Osteocyte (in vitro differentiated cells): Measurements from ENCODE around the gene HTT. TPM values are rescaled to one million over a fixed set of nuclear protein-coding genes. Genes with fewer than 3 reads are reported as not detected.

ENCODE experiments used
- DNase-seq: peaks from one replicate; pipeline ENCODE4 v3.0.0; 2021; ENCODE audit warnings: mixed read lengths; ENCODE audit not compliant: unreplicated experiment; ENCODE audit errors: extremely low spot score
- H3K27ac Mint-ChIP-seq: one replicate; pipeline ENCODE4 v1.8.0; 2021; ENCODE audit warnings: mild to moderate bottlenecking, mixed read lengths; ENCODE audit not compliant: unreplicated experiment
- H3K27me3 Mint-ChIP-seq: one replicate; pipeline ENCODE4 v1.8.0; 2021; ENCODE audit warnings: mixed read lengths; ENCODE audit not compliant: unreplicated experiment
- H3K36me3 Mint-ChIP-seq: one replicate; pipeline ENCODE4 v1.8.0; 2021; ENCODE audit warnings: mixed read lengths; ENCODE audit not compliant: unreplicated experiment
- H3K4me1 Mint-ChIP-seq: one replicate; pipeline ENCODE4 v1.8.0; 2021; ENCODE audit warnings: mixed read lengths; ENCODE audit not compliant: unreplicated experiment
- H3K4me3 Mint-ChIP-seq: one replicate; pipeline ENCODE4 v1.8.0; 2021; ENCODE audit warnings: mild to moderate bottlenecking, moderate library complexity, mixed read lengths; ENCODE audit not compliant: unreplicated experiment
- H3K9me3 Mint-ChIP-seq: one replicate; pipeline ENCODE4 v1.8.0; 2021; ENCODE audit warnings: mixed read lengths; ENCODE audit not compliant: unreplicated experiment
- CTCF ChIP-seq: fragments of 200-600 bp; sonication (generic); IDR thresholded peaks from 2 replicates; pipeline ENCODE4 v1.5.0; 2021; ENCODE audit warnings: antibody characterized with exemption, mild to moderate bottlenecking, moderate library complexity
- total RNA-seq: library from RNA; stranded (reverse); gene quantifications from 2 replicates; pipeline ENCODE4 v1.2.1, GENCODE V29; 2021

HTT gene
- total RNA-seq, 1 donor from 2014 or later: 51.3 TPM

- no peaks in the 10 kb centered on the region for H3K9me3 Mint-ChIP-seq
- TF ChIP-seq CTCF: no peak
- DNase-seq: no peak
- H3K27me3 Mint-ChIP-seq: no peaks in the 10 kb centered on the region
- no peaks in the 10 kb centered on the region for H3K4me1 Mint-ChIP-seq
- no peaks in the 10 kb centered on the region for H3K36me3 Mint-ChIP-seq
- no peak overlapping the region for H3K27ac Mint-ChIP-seq
- no peak overlapping the region for H3K4me3 Mint-ChIP-seq
Measured at GRCh38 chr4:3250438-3250955, 176.0 kb downstream of the HTT start.

DNA sequence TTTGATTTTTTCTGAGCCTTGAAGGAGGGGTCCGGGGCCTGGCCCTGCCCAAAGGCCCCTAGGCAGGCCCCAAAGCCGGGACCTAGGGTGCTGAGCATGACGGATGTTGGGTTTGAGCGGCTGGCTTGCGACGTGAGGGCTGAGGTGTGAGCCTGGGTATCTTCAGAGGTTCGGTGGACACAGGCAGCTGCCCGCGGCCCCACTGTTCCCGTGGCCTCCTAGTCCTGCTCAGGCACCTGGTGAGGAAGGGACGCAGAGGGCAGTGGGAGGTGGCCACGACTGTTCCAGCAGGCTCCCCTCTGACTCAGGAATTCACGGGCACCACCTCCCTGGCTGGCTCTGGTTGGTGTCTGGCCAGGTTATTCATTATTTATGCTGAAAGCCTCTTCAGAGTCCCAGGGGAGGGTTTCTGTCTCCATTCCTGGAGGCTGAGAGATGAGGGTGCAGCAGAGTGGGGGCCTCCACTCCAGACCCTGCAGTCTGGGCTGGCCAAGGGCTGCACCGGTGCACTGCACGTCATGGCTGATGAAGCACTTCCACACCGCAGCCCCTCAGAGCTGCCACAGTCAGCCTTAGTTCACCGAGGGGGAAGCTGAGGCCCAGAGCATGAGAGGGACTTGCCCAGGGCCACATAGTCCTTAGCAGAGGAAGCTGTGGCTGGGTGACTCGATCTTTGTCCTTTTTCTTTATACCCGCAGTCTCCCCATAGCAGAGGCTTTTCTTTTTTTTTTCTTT, 176.6 kb downstream of the HTT start:
- no peak for TF ChIP-seq CTCF
- no peaks in the 10 kb centered on the region for H3K4me1 Mint-ChIP-seq
- no peak overlapping the region for H3K4me3 Mint-ChIP-seq
- DNase-seq: no peak
- H3K27me3 Mint-ChIP-seq: no peaks in the 10 kb centered on the region
- no peaks in the 10 kb centered on the region for H3K36me3 Mint-ChIP-seq
- no peak overlapping the region for H3K27ac Mint-ChIP-seq
- H3K9me3 Mint-ChIP-seq: no peaks in the 10 kb centered on the region

GRCh38 chr4:3251691-3252479, 177.4 kb downstream of the HTT start:
- Mint-ChIP-seq H3K27me3 (no peaks in the 10 kb centered on the region), H3K4me3 (no peak overlapping the region), H3K27ac (no peak overlapping the region), H3K36me3 (no peaks in the 10 kb centered on the region), H3K9me3 (no peaks in the 10 kb centered on the region), H3K4me1 (no peaks in the 10 kb centered on the region)
- TF ChIP-seq CTCF: no peak
- DNase-seq: no peak

DNA sequence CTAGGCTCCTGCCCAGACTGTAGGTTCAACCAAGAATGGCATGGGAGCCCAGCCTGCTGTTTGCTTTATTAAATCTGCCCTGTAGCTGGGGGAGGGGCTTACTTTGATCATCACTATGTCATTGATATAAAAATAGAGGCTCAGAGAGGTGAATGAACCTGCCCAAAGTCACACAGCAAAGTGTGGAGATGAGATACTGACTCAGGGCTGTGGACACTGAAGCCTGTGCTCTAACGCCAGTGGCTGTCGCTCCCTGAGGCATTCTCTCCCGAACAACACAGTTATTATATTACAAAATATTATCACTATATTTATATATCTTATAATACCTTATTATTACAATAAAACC, 178.0 kb downstream of the HTT start:
- no peak for TF ChIP-seq CTCF
- Mint-ChIP-seq H3K27ac (no peak overlapping the region), H3K27me3 (no peaks in the 10 kb centered on the region), H3K36me3 (no peaks in the 10 kb centered on the region), H3K4me3 (no peak overlapping the region), H3K4me1 (no peaks in the 10 kb centered on the region), H3K9me3 (no peaks in the 10 kb centered on the region)
- DNase-seq: no peak
